Measurements from ENCODE around the gene ISOC1. TPM values are rescaled to one million over a fixed set of nuclear protein-coding genes. Genes with fewer than 3 reads are reported as not detected.

ISOC1 gene
- total RNA-seq, 1 experiment from 2014 or later: 33.3 TPM

GRCh38 chr5:129073111-129073510 lies 21.4 kb upstream of the ISOC1 start:
- H3K36me3 Mint-ChIP-seq (ENCODE audit: insufficient read depth, unreplicated experiment): no peaks in the 10 kb centered on the region
- H3K4me1 Mint-ChIP-seq (ENCODE audit: low read depth, unreplicated experiment): no peaks in the 10 kb centered on the region
- H3K9me3 ChIP-seq: no peaks in the 10 kb centered on the region
- H3K4me3 Mint-ChIP-seq (ENCODE audit: unreplicated experiment): no peak overlapping the region
- H3K9me3 Mint-ChIP-seq (ENCODE audit: unreplicated experiment): no peaks in the 10 kb centered on the region
- intact Hi-C loops (cut with micrococcal nuclease; ENCODE audit: unreplicated experiment): no loop called here
- H3K27me3 ChIP-seq (replicated peaks; ENCODE audit: control insufficient read depth, insufficient read depth, low read length): no peaks in the 10 kb centered on the region
- DNase-seq: no peak
- H3K27me3 Mint-ChIP-seq (ENCODE audit: insufficient read depth, unreplicated experiment): peaks cover 12% of the 10 kb centered on the region
- H3K27ac Mint-ChIP-seq (ENCODE audit: unreplicated experiment): no peak overlapping the region
- H3K36me3 ChIP-seq (ENCODE audit: control insufficient read depth, insufficient read depth, low read length): no peaks in the 10 kb centered on the region
- BruUV-seq (replicated peaks): no TSS peak
- no peak overlapping the region for H3K4me3 ChIP-seq (ENCODE audit: low read depth, low read length)
- TF ChIP-seq, protein P1, sequence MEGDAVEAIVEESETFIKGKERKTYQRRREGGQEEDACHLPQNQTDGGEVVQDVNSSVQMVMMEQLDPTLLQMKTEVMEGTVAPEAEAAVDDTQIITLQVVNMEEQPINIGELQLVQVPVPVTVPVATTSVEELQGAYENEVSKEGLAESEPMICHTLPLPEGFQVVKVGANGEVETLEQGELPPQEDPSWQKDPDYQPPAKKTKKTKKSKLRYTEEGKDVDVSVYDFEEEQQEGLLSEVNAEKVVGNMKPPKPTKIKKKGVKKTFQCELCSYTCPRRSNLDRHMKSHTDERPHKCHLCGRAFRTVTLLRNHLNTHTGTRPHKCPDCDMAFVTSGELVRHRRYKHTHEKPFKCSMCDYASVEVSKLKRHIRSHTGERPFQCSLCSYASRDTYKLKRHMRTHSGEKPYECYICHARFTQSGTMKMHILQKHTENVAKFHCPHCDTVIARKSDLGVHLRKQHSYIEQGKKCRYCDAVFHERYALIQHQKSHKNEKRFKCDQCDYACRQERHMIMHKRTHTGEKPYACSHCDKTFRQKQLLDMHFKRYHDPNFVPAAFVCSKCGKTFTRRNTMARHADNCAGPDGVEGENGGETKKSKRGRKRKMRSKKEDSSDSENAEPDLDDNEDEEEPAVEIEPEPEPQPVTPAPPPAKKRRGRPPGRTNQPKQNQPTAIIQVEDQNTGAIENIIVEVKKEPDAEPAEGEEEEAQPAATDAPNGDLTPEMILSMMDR (IDR thresholded peaks at IDR 0.05; ENCODE audit: insufficient read depth in 1 of 2, low read depth in 1 of 2, low read length in 1 of 2, severe bottlenecking in 1 of 2, unreplicated experiment in 1 of 2): no peak
- CTCF ChIA-PET: interaction anchor here (0.7 kb wide), 1 partner anchor 661 kb away, joined by 3 read pairs; no protein-coding TSS in a partner anchor
- POLR2A ChIA-PET: no interaction called here
- no peaks in the 10 kb centered on the region for H3K4me1 ChIP-seq

DNA sequence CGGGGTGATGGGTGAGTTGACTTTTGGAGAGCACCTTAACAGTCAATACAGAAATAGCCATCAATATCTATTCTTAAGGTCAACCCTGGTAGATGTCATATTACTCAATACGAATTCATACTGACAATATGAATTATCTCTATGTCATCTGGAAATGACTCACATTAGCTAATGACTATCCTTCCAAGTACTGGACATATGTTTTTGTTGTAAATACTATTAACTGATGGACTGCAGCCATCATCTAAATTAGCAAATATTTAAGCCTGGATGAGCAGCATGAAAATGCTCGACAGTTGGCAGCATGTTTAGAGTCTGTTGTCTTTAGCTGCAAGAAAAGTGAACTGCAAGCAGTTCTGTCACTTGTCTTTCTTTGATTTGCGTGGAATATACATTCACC lies 19.6 kb upstream of the ISOC1 start:
- Histone ChIP-seq H3K4me1 (no peaks in the 10 kb centered on the region), H3K36me3 (ENCODE audit: control insufficient read depth, insufficient read depth, low read length) (no peaks in the 10 kb centered on the region), H3K4me3 (ENCODE audit: low read depth, low read length) (no peak overlapping the region), H3K27me3 (replicated peaks; ENCODE audit: control insufficient read depth, insufficient read depth, low read length) (no peaks in the 10 kb centered on the region), H3K9me3 (no peaks in the 10 kb centered on the region)
- TF ChIP-seq, protein P1 (IDR thresholded peaks at IDR 0.05; ENCODE audit: insufficient read depth in 1 of 2, low read depth in 1 of 2, low read length in 1 of 2, severe bottlenecking in 1 of 2, unreplicated experiment in 1 of 2): no peak
- intact Hi-C loops (cut with micrococcal nuclease; ENCODE audit: unreplicated experiment): no loop called here
- H3K27ac Mint-ChIP-seq (ENCODE audit: unreplicated experiment): no peak overlapping the region
- H3K36me3 Mint-ChIP-seq (ENCODE audit: insufficient read depth, unreplicated experiment): no peaks in the 10 kb centered on the region
- ChIA-PET POLR2A (no interaction called here), CTCF (no interaction called here)
- DNase-seq: no peak
- no peak overlapping the region for H3K4me3 Mint-ChIP-seq (ENCODE audit: unreplicated experiment)
- no TSS peak for BruUV-seq (replicated peaks)
- no peaks in the 10 kb centered on the region for H3K9me3 Mint-ChIP-seq (ENCODE audit: unreplicated experiment)
- no peaks in the 10 kb centered on the region for H3K4me1 Mint-ChIP-seq (ENCODE audit: low read depth, unreplicated experiment)
- peaks cover 12% of the 10 kb centered on the region for H3K27me3 Mint-ChIP-seq (ENCODE audit: insufficient read depth, unreplicated experiment)

- no peaks in the 10 kb centered on the region for H3K9me3 ChIP-seq
- intact Hi-C loops (cut with micrococcal nuclease; ENCODE audit: unreplicated experiment): no loop called here
- TF ChIP-seq, protein P1 (IDR thresholded peaks at IDR 0.05; ENCODE audit: insufficient read depth in 1 of 2, low read depth in 1 of 2, low read length in 1 of 2, severe bottlenecking in 1 of 2, unreplicated experiment in 1 of 2): no peak
- H3K27me3 ChIP-seq (replicated peaks; ENCODE audit: control insufficient read depth, insufficient read depth, low read length): no peaks in the 10 kb centered on the region
- no peaks in the 10 kb centered on the region for H3K4me1 Mint-ChIP-seq (ENCODE audit: low read depth, unreplicated experiment)
- no peak overlapping the region for H3K4me3 Mint-ChIP-seq (ENCODE audit: unreplicated experiment)
- no peaks in the 10 kb centered on the region for H3K36me3 Mint-ChIP-seq (ENCODE audit: insufficient read depth, unreplicated experiment)
- no peaks in the 10 kb centered on the region for H3K4me1 ChIP-seq
- CTCF ChIA-PET: no interaction called here
- no peak for DNase-seq
- BruUV-seq (replicated peaks): no TSS peak
- no peak overlapping the region for H3K4me3 ChIP-seq (ENCODE audit: low read depth, low read length)
- H3K27me3 Mint-ChIP-seq (ENCODE audit: insufficient read depth, unreplicated experiment): peaks cover 12% of the 10 kb centered on the region
- H3K27ac Mint-ChIP-seq (ENCODE audit: unreplicated experiment): no peak overlapping the region
- H3K36me3 ChIP-seq (ENCODE audit: control insufficient read depth, insufficient read depth, low read length): no peaks in the 10 kb centered on the region
- POLR2A ChIA-PET: no interaction called here
- no peaks in the 10 kb centered on the region for H3K9me3 Mint-ChIP-seq (ENCODE audit: unreplicated experiment)
Observed at GRCh38 chr5:129077433-129078075, 17.0 kb upstream of the ISOC1 start.
